Stimulated activated memory B cell treated with anti-CD40 and anti-IgM and Interleukin-4, amounts not matched to agents 10 μg/mL and 1 μg/mL and 100 μg/mL, for 72 hours (primary cell): Measurements from ENCODE around the gene HEXD.
"Not testable (repeated sequence)": the region's sequence is repeated elsewhere in the genome, so short reads cannot be mapped to it uniquely, and the experiment has no call there.

ENCODE experiments used
- ATAC-seq: fragments of 150-1000 bp; cut with Tn5 transposase; 2 replicates; pipeline ENCODE4 v1.10.0; 2021
- H3K27ac Mint-ChIP-seq: one replicate; pipeline ENCODE4 v1.8.0; 2022; ENCODE audit warnings: mild to moderate bottlenecking, mixed read lengths
- H3K27me3 Mint-ChIP-seq: one replicate; pipeline ENCODE4 v1.8.0; 2022; ENCODE audit warnings: mixed read lengths
- H3K36me3 Mint-ChIP-seq: one replicate; pipeline ENCODE4 v1.8.0; 2022; ENCODE audit warnings: mixed read lengths
- H3K4me1 Mint-ChIP-seq: one replicate; pipeline ENCODE4 v1.8.0; 2022; ENCODE audit warnings: mixed read lengths
- H3K4me3 Mint-ChIP-seq: one replicate; pipeline ENCODE4 v1.8.0; 2022; ENCODE audit warnings: mild to moderate bottlenecking, moderate library complexity, mixed read lengths
- H3K9me3 Mint-ChIP-seq: one replicate; pipeline ENCODE4 v1.8.0; 2022; ENCODE audit warnings: mixed read lengths

The HEXD gene

DNA sequence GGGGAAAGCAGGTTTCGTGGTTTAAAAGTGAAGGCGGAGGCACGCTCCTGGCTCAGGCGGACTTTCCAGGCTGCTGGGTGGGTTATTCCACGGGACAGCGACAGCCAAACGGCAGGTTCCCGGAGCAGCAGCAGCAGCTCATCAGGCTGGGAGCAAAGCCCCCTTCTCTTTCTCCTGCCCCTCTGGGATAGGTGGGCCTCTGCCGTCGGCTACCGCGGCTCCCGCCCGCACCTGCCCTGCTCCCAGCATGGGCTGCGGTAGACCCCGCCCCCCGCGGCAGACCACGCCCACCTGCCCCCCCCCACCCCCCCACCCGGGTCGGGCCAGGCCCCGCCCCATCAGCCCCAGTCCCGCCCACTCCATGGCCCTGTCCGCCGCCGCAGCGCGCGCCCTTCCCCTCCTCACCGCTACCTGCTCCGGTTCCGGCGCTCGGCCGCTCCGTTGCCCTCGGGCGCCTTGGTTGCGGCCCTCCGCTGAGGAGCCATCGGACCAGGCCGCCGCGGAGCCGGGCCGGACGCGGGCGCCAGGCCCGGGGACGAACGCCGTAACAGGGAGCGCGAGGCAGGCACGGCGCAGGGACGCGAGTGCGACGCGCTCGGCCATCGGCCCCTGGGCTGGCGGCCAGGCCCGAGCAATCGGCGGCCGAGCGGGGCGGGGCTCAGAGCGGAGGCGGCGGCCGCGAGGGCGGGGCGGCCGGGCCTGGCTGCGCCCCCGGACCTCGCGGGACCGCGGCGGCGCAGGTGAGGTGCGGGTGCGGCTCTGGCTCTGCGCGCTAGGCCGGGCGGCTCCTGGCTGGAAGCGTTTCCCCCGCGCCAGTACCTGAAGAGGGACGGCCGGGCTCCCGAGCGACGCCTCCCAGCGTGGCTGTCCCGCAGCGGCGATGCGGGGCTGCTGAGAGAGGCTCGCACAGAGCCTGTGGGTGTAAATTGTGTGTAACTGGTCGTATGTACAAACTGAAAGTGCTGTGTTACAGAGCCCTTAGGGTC is at the start of gene HEXD, which contains the start of gene OGFOD3:
Gene HEXD, plus strand, starts transcription at position 347 of the 986 bp plus-strand sequence. CDS start 1,453 bp downstream, outside the sequence.
Gene OGFOD3, minus strand, starts transcription at position 586 of the 986 bp plus-strand sequence. Its CDS starts 101 bp downstream, at position 485.
- ATAC-seq, result peak; percentile 95
- Mint-ChIP-seq H3K27ac (peak within 1 kb of the TSS; percentile 54), H3K4me1 (peaks cover 44% of the 10 kb centered on the region), H3K27me3 (no peaks in the 10 kb centered on the region), H3K4me3 (peak within 1 kb of the TSS; percentile 81), H3K36me3 (peaks cover 57% of the 10 kb centered on the region), H3K9me3 (no peaks in the 10 kb centered on the region)

DNA sequence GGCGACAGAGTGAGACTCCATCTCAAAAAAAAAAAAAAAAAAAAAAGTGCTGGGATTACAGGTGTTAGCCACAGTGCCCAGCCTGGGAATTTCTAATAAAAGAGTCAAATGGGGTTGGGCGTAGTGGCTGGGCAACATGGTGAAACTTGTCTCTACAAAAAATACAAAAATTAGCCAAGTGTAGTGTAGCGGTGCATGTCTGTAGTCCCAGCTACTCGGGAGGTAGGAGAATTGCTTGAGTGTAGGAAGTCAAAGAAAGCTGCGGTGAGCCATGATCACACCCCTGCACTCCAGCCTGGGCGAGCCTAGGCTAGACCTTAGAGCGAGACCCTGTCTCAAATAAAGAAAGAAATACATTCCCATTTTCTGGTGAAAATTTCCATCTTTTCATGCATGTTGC is 48.9 kb upstream of the HEXD start:
- Mint-ChIP-seq H3K4me3 (no peak overlapping the region), H3K27me3 (peaks cover 57% of the 10 kb centered on the region), H3K4me1 (peaks cover 24% of the 10 kb centered on the region), H3K36me3 (no peaks in the 10 kb centered on the region), H3K9me3 (no peaks in the 10 kb centered on the region), H3K27ac (no peak overlapping the region)
- ATAC-seq, result no peak

DNA sequence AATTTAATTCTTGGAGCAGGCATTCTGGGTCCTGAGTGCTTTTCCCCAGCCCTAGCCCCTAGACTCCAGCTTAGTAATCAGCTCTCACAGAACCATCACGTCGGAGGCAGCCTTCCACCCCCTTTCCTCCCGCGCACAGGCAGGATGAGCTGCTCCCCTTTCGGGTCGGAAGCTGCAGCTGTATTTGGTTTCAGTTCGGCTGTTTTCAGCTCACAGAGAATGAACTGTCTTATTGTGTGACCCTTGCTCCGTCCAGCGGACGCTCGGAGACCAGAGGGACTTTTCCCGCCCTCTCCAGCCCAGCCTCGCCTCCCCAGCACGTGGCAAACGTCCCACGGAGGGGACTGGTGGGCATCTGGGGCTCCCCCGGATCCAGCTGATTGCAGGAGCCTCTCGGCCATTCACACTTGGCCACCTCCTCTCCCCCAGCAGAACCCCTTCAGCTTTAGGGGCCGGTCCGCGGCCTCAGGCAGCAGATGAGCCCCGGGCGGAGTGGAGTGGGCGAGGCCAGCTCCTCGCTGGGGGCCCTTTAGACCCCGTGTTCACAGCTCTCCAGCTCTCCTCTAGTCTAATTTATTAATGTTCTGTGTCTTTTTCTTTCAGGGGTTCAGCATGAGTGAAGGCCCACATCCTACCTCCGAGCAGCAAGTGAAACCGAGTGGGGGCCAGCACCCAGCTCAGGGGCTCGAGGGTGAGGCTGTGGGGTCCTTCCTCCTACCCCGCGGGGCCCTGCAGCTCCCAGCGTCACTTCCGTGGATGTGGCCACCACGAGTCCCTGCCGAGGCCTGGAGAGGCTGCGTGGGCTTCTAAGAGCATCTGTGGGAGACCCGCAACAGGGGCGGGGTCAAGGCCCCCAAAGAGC is 47.4 kb upstream of the HEXD start:
- ATAC-seq, result no peak
- Mint-ChIP-seq H3K27me3 (peaks cover 54% of the 10 kb centered on the region), H3K9me3 (no peaks in the 10 kb centered on the region), H3K27ac (peak overlapping the region; percentile 70), H3K4me1 (peaks cover 24% of the 10 kb centered on the region), H3K36me3 (no peaks in the 10 kb centered on the region), H3K4me3 (peak overlapping the region; percentile 73)

DNA sequence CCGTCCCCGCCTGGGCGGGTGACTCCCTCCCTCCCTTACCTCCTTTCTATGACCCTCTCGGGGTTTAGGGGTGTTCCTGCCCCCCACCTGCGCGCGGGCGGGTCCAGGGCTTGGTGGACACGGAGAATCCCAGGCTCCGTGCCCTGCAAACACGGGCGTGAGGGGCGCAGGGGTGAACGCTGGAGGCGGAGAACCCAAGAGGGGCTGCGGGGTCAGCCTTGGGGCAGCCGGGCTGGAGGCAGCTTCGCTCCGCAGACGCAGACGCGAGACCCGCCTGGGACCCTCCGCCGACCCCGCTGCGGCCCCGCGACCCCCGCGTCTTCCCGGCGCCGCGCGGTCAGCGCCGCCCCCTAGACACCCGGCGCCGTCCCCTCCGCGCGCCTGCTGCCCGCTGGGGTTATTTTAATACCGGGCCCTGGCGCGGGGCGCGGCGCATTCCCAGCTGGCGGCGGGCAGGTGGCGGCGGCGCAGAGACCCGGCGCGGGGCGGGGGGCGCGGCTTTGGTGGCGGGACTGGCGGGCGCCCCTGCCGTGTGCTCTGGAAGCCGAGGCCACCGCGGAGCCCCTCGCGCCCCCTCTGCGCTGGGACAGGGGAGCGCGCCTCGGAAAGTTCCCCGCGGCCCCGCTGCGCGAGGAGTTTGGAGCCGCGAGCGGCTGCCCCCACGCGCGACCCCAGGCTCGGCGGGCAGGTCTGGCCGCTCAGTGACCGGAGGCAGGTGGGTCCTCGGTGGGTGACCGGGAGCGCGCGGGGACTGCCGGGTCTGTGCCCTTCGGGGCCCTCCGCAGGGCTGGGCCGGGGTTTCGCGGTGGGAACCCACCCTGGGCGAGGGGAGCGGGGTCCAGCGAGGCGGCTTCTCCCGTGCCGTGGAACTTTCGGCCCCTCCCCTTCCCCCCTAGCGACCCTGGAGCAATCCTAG is 46.6 kb upstream of the HEXD start, which contains the start of gene UTS2R:
Gene UTS2R, plus strand, starts transcription at position 433 of the 916 bp plus-strand sequence. CDS start 2,560 bp downstream, outside the sequence.
- Mint-ChIP-seq H3K27ac (peak within 1 kb of the TSS; percentile 70), H3K4me1 (peaks cover 24% of the 10 kb centered on the region), H3K9me3 (no peaks in the 10 kb centered on the region), H3K27me3 (peaks cover 63% of the 10 kb centered on the region), H3K4me3 (peak within 1 kb of the TSS; percentile 73), H3K36me3 (no peaks in the 10 kb centered on the region)
- ATAC-seq, result peak; percentile 31

DNA sequence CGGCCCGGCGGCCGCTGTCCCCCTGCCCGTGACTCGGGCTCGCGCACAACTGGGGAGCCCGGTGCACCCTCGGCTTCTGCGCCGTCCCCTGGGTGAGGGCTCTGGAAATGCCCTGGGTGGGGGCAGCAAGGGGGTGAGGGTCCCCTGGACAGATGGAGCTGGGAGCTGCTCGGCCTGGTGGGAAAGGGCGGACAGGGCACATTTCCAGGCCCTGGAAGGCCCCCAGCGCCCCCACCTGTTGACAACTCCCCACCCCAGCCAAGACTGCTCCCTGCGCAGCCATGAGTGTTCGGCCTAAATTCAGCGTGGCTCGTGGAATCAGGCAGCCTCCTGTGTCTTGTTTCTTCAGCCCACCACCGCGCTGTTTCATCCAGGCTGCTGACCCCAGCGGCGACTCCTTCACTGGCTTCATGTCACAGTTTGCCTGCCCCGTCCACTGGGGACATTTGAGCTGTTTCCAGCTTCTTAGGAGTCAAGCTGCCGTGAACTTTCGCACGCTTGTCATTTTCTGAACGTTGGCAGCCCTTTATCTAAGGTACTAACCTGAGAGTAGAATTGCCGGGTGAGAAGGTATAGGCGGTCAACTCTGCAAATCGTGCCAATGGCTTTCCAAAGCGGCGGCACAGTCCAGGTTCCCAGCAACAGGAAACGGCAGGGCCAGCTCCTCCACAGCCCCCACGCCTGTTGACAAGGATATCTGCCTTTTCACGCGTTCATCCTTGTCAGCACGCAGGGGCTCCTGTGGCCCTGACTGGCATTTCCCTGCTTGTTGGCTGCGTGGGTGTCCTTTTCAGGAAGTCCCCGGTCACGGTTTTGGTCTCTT is 45.7 kb upstream of the HEXD start:
- Mint-ChIP-seq H3K4me3 (peak overlapping the region; percentile 29), H3K36me3 (no peaks in the 10 kb centered on the region), H3K27ac (peak overlapping the region; percentile 25), H3K9me3 (no peaks in the 10 kb centered on the region), H3K27me3 (peaks cover 62% of the 10 kb centered on the region), H3K4me1 (peaks cover 24% of the 10 kb centered on the region)
- ATAC-seq, result no peak

DNA sequence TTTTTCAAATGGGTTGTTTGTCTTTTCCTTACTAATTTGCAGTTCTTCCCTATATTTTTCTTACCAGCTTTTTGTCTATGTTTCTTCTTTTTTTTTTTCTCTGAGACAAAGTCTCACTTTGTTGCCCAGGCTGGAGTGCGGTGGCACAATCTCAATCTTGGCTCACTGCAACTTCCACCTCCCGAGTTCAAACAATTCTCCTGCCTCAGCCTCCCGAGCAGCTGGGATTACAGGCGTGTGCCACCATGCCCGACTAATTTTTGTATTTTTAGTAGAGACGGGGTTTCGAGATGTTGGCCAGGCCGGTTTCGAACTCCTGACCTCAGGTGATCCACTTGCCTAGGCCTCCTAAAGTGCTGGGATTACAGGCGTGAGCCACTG is 45.1 kb upstream of the HEXD start:
- not testable (repeated sequence) for H3K36me3 Mint-ChIP-seq, ATAC-seq, H3K9me3 Mint-ChIP-seq
- Mint-ChIP-seq H3K27ac (peak overlapping the region; percentile 25), H3K4me3 (peak overlapping the region; percentile 37), H3K4me1 (peaks cover 24% of the 10 kb centered on the region), H3K27me3 (peaks cover 64% of the 10 kb centered on the region)

DNA sequence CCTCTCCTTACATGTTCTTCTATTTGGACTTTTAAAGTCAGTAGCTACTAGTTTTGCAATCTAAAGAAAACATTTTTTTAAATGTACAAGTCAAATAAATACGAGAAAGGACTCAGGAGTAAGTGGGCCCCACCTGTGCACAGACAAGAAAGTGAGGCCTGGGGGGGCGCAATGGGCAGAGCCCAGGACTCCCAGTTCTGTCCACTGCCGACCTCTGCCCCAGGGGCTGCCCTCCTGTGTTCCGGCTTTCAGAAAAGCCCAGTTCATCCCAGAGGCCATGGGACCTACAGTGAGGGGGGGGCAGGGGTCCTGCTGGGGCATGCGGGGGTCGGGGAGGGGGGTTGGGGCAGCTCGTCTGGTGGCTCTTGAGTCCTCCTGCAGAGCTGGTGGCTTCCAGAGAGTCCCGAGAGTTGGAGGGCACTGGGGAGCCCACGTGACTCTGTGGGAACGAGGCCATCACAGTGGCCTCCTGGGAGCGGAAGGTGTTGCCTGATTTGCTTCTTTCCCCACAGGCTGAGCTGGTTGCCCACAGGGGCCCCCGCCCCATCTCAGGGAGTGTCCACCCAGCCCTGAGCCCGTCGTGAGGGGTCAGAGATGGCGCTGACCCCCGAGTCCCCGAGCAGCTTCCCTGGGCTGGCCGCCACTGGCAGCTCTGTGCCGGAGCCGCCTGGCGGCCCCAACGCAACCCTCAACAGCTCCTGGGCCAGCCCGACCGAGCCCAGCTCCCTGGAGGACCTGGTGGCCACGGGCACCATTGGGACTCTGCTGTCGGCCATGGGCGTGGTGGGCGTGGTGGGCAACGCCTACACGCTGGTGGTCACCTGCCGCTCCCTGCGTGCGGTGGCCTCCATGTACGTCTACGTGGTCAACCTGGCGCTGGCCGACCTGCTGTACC is 44.2 kb upstream of the HEXD start:
- Mint-ChIP-seq H3K4me3 (no peak overlapping the region), H3K4me1 (peaks cover 24% of the 10 kb centered on the region), H3K27me3 (peaks cover 72% of the 10 kb centered on the region), H3K9me3 (no peaks in the 10 kb centered on the region), H3K36me3 (no peaks in the 10 kb centered on the region), H3K27ac (no peak overlapping the region)
- ATAC-seq, result no peak

DNA sequence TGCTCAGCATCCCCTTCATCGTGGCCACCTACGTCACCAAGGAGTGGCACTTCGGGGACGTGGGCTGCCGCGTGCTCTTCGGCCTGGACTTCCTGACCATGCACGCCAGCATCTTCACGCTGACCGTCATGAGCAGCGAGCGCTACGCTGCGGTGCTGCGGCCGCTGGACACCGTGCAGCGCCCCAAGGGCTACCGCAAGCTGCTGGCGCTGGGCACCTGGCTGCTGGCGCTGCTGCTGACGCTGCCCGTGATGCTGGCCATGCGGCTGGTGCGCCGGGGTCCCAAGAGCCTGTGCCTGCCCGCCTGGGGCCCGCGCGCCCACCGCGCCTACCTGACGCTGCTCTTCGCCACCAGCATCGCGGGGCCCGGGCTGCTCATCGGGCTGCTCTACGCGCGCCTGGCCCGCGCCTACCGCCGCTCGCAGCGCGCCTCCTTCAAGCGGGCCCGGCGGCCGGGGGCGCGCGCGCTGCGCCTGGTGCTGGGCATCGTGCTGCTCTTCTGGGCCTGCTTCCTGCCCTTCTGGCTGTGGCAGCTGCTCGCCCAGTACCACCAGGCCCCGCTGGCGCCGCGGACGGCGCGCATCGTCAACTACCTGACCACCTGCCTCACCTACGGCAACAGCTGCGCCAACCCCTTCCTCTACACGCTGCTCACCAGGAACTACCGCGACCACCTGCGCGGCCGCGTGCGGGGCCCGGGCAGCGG is 43.4 kb upstream of the HEXD start:
- H3K36me3 Mint-ChIP-seq, result no peaks in the 10 kb centered on the region
- no peak for ATAC-seq
- peaks cover 25% of the 10 kb centered on the region for H3K4me1 Mint-ChIP-seq

DNA sequence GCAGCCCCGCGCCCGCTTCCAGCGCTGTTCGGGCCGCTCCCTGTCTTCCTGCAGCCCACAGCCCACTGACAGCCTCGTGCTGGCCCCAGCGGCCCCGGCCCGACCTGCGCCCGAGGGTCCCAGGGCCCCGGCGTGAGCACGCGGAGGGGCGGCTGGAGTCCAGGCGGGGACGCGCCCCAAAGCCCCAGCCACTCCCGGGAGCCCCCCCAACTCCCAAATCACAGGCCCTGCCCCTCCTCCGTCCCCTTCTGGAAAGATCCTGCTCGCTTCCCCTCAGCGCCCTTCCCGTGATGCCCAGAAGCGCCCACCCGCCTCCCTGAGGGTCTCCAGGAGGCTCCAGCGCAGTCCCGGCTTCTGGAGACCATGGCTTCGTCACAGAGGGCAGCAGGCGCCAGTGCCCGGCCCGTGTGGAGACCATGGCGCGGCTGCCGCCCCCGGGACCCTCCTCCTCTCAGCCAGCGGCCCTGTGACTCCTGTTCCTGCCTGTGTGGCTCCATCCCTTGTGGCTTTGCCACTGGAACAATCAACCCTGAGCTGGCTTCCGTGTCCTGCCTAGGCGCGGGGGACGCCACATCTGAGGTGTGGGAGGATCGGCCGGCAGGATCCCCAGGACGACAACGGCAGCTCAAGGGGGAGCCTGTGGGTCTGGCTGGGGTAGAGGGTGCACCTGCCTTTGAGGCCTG is 42.6 kb upstream of the HEXD start:
- ATAC-seq, result no peak
- peaks cover 72% of the 10 kb centered on the region for H3K27me3 Mint-ChIP-seq
- peaks cover 28% of the 10 kb centered on the region for H3K4me1 Mint-ChIP-seq
- H3K36me3 Mint-ChIP-seq, result no peaks in the 10 kb centered on the region
- H3K9me3 Mint-ChIP-seq, result no peaks in the 10 kb centered on the region
- H3K27ac Mint-ChIP-seq, result no peak overlapping the region
- no peak overlapping the region for H3K4me3 Mint-ChIP-seq

More for the DNA sequence above, 43.4 kb upstream of the HEXD start:
- no peaks in the 10 kb centered on the region for H3K9me3 Mint-ChIP-seq
- H3K27ac Mint-ChIP-seq, result no peak overlapping the region
- no peak overlapping the region for H3K4me3 Mint-ChIP-seq
- peaks cover 72% of the 10 kb centered on the region for H3K27me3 Mint-ChIP-seq

DNA sequence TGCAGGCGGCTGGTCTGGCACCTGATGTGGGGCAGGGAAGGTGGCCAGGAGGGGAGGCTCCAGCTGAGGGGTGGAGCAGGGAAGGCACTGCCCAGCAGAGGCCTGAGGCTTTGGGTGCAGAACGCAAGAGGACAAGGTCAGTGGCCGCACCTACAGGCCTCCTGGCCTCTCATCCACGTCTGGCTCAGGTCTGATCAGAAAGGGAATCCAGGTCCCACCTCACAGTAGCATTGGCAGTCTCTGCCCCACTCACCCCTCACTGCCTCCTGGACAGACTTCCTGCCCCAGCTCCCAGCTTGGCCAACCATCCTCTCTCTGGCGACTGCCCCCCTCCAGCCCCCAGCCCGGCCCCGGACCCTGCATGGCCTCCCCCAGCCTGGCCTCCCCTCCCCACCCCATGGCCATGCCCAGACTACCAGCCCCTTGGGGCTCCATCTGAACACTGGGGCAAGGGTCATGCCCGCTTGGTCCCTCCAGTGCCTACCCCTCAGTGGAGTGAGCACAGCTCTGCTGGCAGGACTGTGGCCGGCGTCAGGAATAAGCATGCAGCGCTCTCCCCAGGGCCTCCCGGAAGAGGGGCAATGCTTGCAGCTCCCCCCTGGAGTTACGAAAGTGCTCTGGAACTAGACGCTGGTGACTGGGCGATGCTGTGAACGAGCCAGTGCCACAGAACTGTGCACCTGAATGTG is 42.0 kb upstream of the HEXD start:
- Mint-ChIP-seq H3K4me3 (no peak overlapping the region), H3K27ac (no peak overlapping the region), H3K27me3 (peaks cover 72% of the 10 kb centered on the region)

DNA sequence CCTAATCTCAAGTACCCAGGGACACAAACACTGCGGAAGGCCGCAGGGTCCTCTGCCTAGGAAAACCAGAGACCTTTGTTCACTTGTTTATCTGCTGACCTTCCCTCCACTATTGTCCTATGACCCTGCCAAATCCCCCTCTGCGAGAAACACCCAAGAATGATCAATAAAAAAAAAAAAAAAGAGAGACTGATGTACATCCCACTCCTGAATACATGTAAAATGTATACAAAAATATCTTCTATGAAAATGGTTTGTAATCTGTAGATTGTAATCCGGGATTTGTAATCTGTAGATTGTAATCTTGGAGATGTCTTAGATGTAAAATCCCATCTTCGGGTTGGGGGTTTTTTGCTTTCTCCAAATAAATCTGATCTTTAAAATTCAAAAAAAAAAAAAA is 40.9 kb upstream of the HEXD start:
- Mint-ChIP-seq H3K4me1 (peaks cover 26% of the 10 kb centered on the region), H3K27me3 (peaks cover 76% of the 10 kb centered on the region)
- not testable (repeated sequence) for H3K4me3 Mint-ChIP-seq, ATAC-seq, H3K36me3 Mint-ChIP-seq, H3K9me3 Mint-ChIP-seq, H3K27ac Mint-ChIP-seq

More for the DNA sequence above, 42.0 kb upstream of the HEXD start:
- Mint-ChIP-seq H3K36me3 (no peaks in the 10 kb centered on the region), H3K4me1 (peaks cover 24% of the 10 kb centered on the region), H3K9me3 (no peaks in the 10 kb centered on the region)
- peak; percentile 35 for ATAC-seq
